Activated CD8-positive, alpha-beta T cell treated with anti-CD3 and anti-CD28 coated beads, Interleukin-2, amount 10 ng/mL, durations not matched to agents 7 days and 5 days (primary cell): Measurements from ENCODE around the gene U2AF1. TPM values are rescaled to one million over a fixed set of nuclear protein-coding genes. Genes with fewer than 3 reads are reported as not detected.
A peak's percentile ranks its signal among the peaks of the same experiment; 100 is the strongest.
"Not testable (repeated sequence)": the region's sequence is repeated elsewhere in the genome, so short reads cannot be mapped to it uniquely, and the experiment has no call there.

ENCODE experiments used
- ATAC-seq: fragments of 150-1000 bp; cut with Tn5 transposase; one replicate; pipeline ENCODE4 v1.10.0; 2021; ENCODE audit warnings: moderate library complexity
- CTCF ChIA-PET: fragments of 350-600 bp; sonication (Branson Sonifier 250); formaldehyde crosslinking; loops from one replicate; lab custom pipeline; 2021; ENCODE audit warnings: antibody characterized with exemption; lab: Charles Lee
- POLR2A ChIA-PET: fragments of 350-600 bp; sonication (Branson Sonifier 250); formaldehyde crosslinking; loops from one replicate; lab custom pipeline; 2021; ENCODE audit warnings: antibody characterized with exemption; lab: Charles Lee
- DNase-seq: peaks from one replicate; pipeline ENCODE4 v3.0.0-alpha.2; 2020
- H3K27ac Mint-ChIP-seq: one replicate; pipeline ENCODE4 v1.8.0; 2021; ENCODE audit warnings: mild to moderate bottlenecking, mixed read lengths
- H3K27me3 Mint-ChIP-seq: one replicate; pipeline ENCODE4 v1.8.0; 2021; ENCODE audit warnings: low read depth, mixed read lengths
- H3K36me3 Mint-ChIP-seq: one replicate; pipeline ENCODE4 v1.8.0; 2021; ENCODE audit warnings: low read depth, mixed read lengths
- H3K4me1 Mint-ChIP-seq: one replicate; pipeline ENCODE4 v1.8.0; 2021; ENCODE audit warnings: low read depth, mixed read lengths
- H3K4me3 Mint-ChIP-seq: one replicate; pipeline ENCODE4 v1.8.0; 2021; ENCODE audit warnings: mild to moderate bottlenecking, mixed read lengths
- H3K9me3 Mint-ChIP-seq: one replicate; pipeline ENCODE4 v1.8.0; 2022; ENCODE audit warnings: mixed read lengths; ENCODE audit not compliant: insufficient read depth
- total RNA-seq, 2 experiments: library from RNA; stranded (reverse); gene quantifications; one replicate each; pipeline ENCODE4 v1.2.3, GENCODE V29; 2021

Gene U2AF1
- total RNA-seq, result 10 to 100 TPM; 27.4 to 32.0 TPM

- H3K9me3 Mint-ChIP-seq, H3K4me1 Mint-ChIP-seq, CTCF ChIA-PET, H3K36me3 Mint-ChIP-seq, H3K27me3 Mint-ChIP-seq, POLR2A ChIA-PET: not testable (repeated sequence)
- peak; percentile 90 for ATAC-seq
- Mint-ChIP-seq H3K4me3 (peak within 1 kb of the TSS; percentile 61), H3K27ac (peak within 1 kb of the TSS; percentile 70)
- DNase-seq, result peak; percentile 73
These were observed at the start of gene U2AF1 for GRCh38 chr21:43106965-43107793. Gene U2AF1, minus strand, starts transcription at chr21:43107570. Its CDS starts 76 bp downstream, at chr21:43107494.

GRCh38 chr21:43153601-43154000 lies 46.2 kb upstream of the U2AF1 start:
- DNase-seq, H3K4me3 Mint-ChIP-seq, CTCF ChIA-PET, H3K4me1 Mint-ChIP-seq, H3K36me3 Mint-ChIP-seq, POLR2A ChIA-PET, H3K27me3 Mint-ChIP-seq, H3K9me3 Mint-ChIP-seq, H3K27ac Mint-ChIP-seq, ATAC-seq: not testable (repeated sequence)

- H3K4me3 Mint-ChIP-seq, ATAC-seq, DNase-seq, H3K27ac Mint-ChIP-seq, H3K36me3 Mint-ChIP-seq, H3K27me3 Mint-ChIP-seq, H3K4me1 Mint-ChIP-seq, CTCF ChIA-PET, H3K9me3 Mint-ChIP-seq, POLR2A ChIA-PET: not testable (repeated sequence)
These were observed 42.0 kb upstream of the U2AF1 start for GRCh38 chr21:43149344-43149743.

- POLR2A ChIA-PET, CTCF ChIA-PET, H3K27me3 Mint-ChIP-seq, H3K36me3 Mint-ChIP-seq, H3K4me1 Mint-ChIP-seq, DNase-seq, ATAC-seq, H3K9me3 Mint-ChIP-seq, H3K4me3 Mint-ChIP-seq, H3K27ac Mint-ChIP-seq: not testable (repeated sequence)
These were observed 40.6 kb upstream of the U2AF1 start for GRCh38 chr21:43147999-43148398.

- H3K4me1 Mint-ChIP-seq, DNase-seq, H3K36me3 Mint-ChIP-seq, ATAC-seq, H3K27me3 Mint-ChIP-seq, H3K27ac Mint-ChIP-seq, H3K9me3 Mint-ChIP-seq, POLR2A ChIA-PET, H3K4me3 Mint-ChIP-seq, CTCF ChIA-PET: not testable (repeated sequence)
These were observed 39.3 kb upstream of the U2AF1 start for GRCh38 chr21:43146637-43147036.

GRCh38 chr21:43141407-43141806 lies 34.0 kb upstream of the U2AF1 start:
- H3K4me3 Mint-ChIP-seq, H3K27ac Mint-ChIP-seq, H3K36me3 Mint-ChIP-seq, H3K27me3 Mint-ChIP-seq, H3K4me1 Mint-ChIP-seq, DNase-seq, ATAC-seq, POLR2A ChIA-PET, CTCF ChIA-PET, H3K9me3 Mint-ChIP-seq: not testable (repeated sequence)

- H3K27ac Mint-ChIP-seq, POLR2A ChIA-PET, H3K27me3 Mint-ChIP-seq, H3K4me1 Mint-ChIP-seq, DNase-seq, H3K4me3 Mint-ChIP-seq, H3K9me3 Mint-ChIP-seq, H3K36me3 Mint-ChIP-seq, ATAC-seq, CTCF ChIA-PET: not testable (repeated sequence)
These were observed 31.6 kb upstream of the U2AF1 start for GRCh38 chr21:43138944-43139343.

GRCh38 chr21:43134520-43134919 lies 27.1 kb upstream of the U2AF1 start:
- H3K36me3 Mint-ChIP-seq, CTCF ChIA-PET, H3K27ac Mint-ChIP-seq, POLR2A ChIA-PET, ATAC-seq, H3K4me3 Mint-ChIP-seq, H3K9me3 Mint-ChIP-seq, DNase-seq, H3K27me3 Mint-ChIP-seq, H3K4me1 Mint-ChIP-seq: not testable (repeated sequence)

GRCh38 chr21:43130094-43130493 lies 22.7 kb upstream of the U2AF1 start:
- H3K9me3 Mint-ChIP-seq, CTCF ChIA-PET, ATAC-seq, H3K36me3 Mint-ChIP-seq, H3K4me3 Mint-ChIP-seq, H3K4me1 Mint-ChIP-seq, DNase-seq, H3K27ac Mint-ChIP-seq, H3K27me3 Mint-ChIP-seq, POLR2A ChIA-PET: not testable (repeated sequence)

GRCh38 chr21:43115956-43116355 lies 8.6 kb upstream of the U2AF1 start:
- H3K9me3 Mint-ChIP-seq, CTCF ChIA-PET, POLR2A ChIA-PET, DNase-seq, H3K36me3 Mint-ChIP-seq, H3K4me1 Mint-ChIP-seq, H3K27me3 Mint-ChIP-seq, H3K4me3 Mint-ChIP-seq, H3K27ac Mint-ChIP-seq, ATAC-seq: not testable (repeated sequence)

GRCh38 chr21:43114483-43114882 lies 7.1 kb upstream of the U2AF1 start:
- H3K4me3 Mint-ChIP-seq, H3K27ac Mint-ChIP-seq, H3K9me3 Mint-ChIP-seq, H3K27me3 Mint-ChIP-seq, POLR2A ChIA-PET, DNase-seq, H3K4me1 Mint-ChIP-seq, H3K36me3 Mint-ChIP-seq, ATAC-seq, CTCF ChIA-PET: not testable (repeated sequence)

- CTCF ChIA-PET, H3K27ac Mint-ChIP-seq, H3K36me3 Mint-ChIP-seq, H3K4me3 Mint-ChIP-seq, H3K27me3 Mint-ChIP-seq, H3K9me3 Mint-ChIP-seq, POLR2A ChIA-PET, DNase-seq, H3K4me1 Mint-ChIP-seq: not testable (repeated sequence)
- ATAC-seq, result peak; percentile 24
These were observed 1.6 kb upstream of the U2AF1 start for GRCh38 chr21:43109006-43109405.
